Hepatocyte (in vitro differentiated cells): ENCODE results near the gene DDC. TPM values are rescaled to one million over a fixed set of nuclear protein-coding genes. Genes with fewer than 3 reads are reported as not detected.

ENCODE experiments used
- DNase-seq: peaks from one replicate; pipeline ENCODE4 v3.0.0-alpha.2; 2016; ENCODE audit warnings: low spot score
- H2AFZ ChIP-seq: fragments of 200-600 bp; sonication (generic); 2 replicates; pipeline ENCODE4 v1.6.0; 2016; ENCODE audit warnings: antibody characterized with exemption, mild to moderate bottlenecking
- H3K27ac ChIP-seq: fragments of 200-600 bp; sonication (generic); 2 replicates; pipeline ENCODE4 v1.5.1; 2016; ENCODE audit warnings: mild to moderate bottlenecking
- H3K27me3 ChIP-seq: fragments of 200-600 bp; sonication (generic); 2 replicates; pipeline ENCODE4 v1.6.1; 2016
- H3K36me3 ChIP-seq: fragments of 200-600 bp; sonication (generic); replicated peaks from 2 replicates; pipeline ENCODE4 v1.5.1; 2016; ENCODE audit warnings: low read depth; ENCODE audit not compliant: insufficient read depth
- H3K4me1 ChIP-seq: fragments of 200-600 bp; sonication (generic); 2 replicates; pipeline ENCODE4 v1.5.1; 2016; ENCODE audit warnings: mild to moderate bottlenecking, moderate library complexity; ENCODE audit not compliant: insufficient read depth
- H3K4me2 ChIP-seq: fragments of 200-600 bp; sonication (generic); 2 replicates; pipeline ENCODE4 v1.6.0; 2016
- H3K4me3 ChIP-seq: fragments of 200-600 bp; sonication (generic); 2 replicates; pipeline ENCODE4 v1.5.1; 2016; ENCODE audit warnings: mild to moderate bottlenecking
- H3K79me2 ChIP-seq: fragments of 200-600 bp; sonication (generic); 2 replicates; pipeline ENCODE4 v1.6.0; 2017; ENCODE audit warnings: mild to moderate bottlenecking
- H3K9me2 ChIP-seq: fragments of 200-600 bp; sonication (generic); replicated peaks from 2 replicates; pipeline ENCODE4 v1.6.0; 2017; ENCODE audit warnings: mild to moderate bottlenecking; ENCODE audit not compliant: insufficient read depth
- H3K9me3 ChIP-seq: fragments of 200-600 bp; sonication (generic); 2 replicates; pipeline ENCODE4 v1.5.1; 2016; ENCODE audit warnings: low read depth, mild to moderate bottlenecking
- H4K20me1 ChIP-seq: fragments of 200-600 bp; sonication (generic); 2 replicates; pipeline ENCODE4 v1.6.0; 2016; ENCODE audit warnings: mild to moderate bottlenecking; ENCODE audit not compliant: insufficient read depth, poor library complexity, severe bottlenecking
- CTCF ChIP-seq: fragments of 200-600 bp; sonication (generic); IDR thresholded peaks from 2 replicates; pipeline ENCODE4 v1.5.1; 2016; ENCODE audit warnings: antibody characterized with exemption, mild to moderate bottlenecking; ENCODE audit not compliant: poor library complexity
- EZH2 ChIP-seq: fragments of 200-600 bp; sonication (generic); IDR thresholded peaks from 2 replicates; pipeline ENCODE4 v1.6.1; 2016; ENCODE audit warnings: antibody characterized with exemption, mild to moderate bottlenecking, borderline replicate concordance
- EZH2phosphoT487 ChIP-seq: fragments of 200-600 bp; sonication (generic); IDR thresholded peaks from one replicate; pipeline ENCODE4 v1.6.1; 2018; ENCODE audit warnings: antibody characterized with exemption, mild to moderate bottlenecking, low read depth, moderate library complexity; ENCODE audit not compliant: unreplicated experiment, severe bottlenecking
- WGBS: methylation state at CpG from one replicate; pipeline ENCODE4 v1.1.6; 2016; ENCODE audit warnings: low lambda C conversion rate; ENCODE audit errors: missing lambda C conversion rate; 5-methylcytosine and 5-hydroxymethylcytosine counted together
- polyA plus RNA-seq: library from polyadenylated mRNA; unstranded; fragments of >200 nt; fragmentation: Nextera tagmentation; extraction: Ambion mirVana; gene quantifications from 2 replicates; pipeline ENCODE4 v1.2.1, GENCODE V29; 2016
- total RNA-seq: library from RNA; depleted of rRNA; stranded (reverse); fragments of >200 nt; gene quantifications from 2 replicates; pipeline ENCODE4 v1.2.3, GENCODE V29; 2014

Gene DDC
- total and polyA plus RNA-seq, 2 experiments from 2014 or later: 42.4 to 56.1 TPM

GRCh38 chr7:50431722-50432305 is 133.4 kb downstream of the DDC start:
- no peaks in the 10 kb centered on the region for H3K9me2 ChIP-seq
- DNase-seq: no peak

GRCh38 chr7:50431316-50431715 is 133.9 kb downstream of the DDC start:
- Histone ChIP-seq H3K9me2 (no peaks in the 10 kb centered on the region), H3K4me1 (peaks cover 5% of the 10 kb centered on the region), H3K79me2 (no peaks in the 10 kb centered on the region), H3K27ac (no peak overlapping the region), H3K27me3 (no peaks in the 10 kb centered on the region), H3K4me2 (no peak overlapping the region), H3K36me3 (no peaks in the 10 kb centered on the region), H4K20me1 (no peaks in the 10 kb centered on the region), H3K9me3 (no peaks in the 10 kb centered on the region), H2AFZ (no peak overlapping the region), H3K4me3 (no peak overlapping the region)
- no peak for TF ChIP-seq CTCF
- TF ChIP-seq EZH2phosphoT487: no peak
- no peak for TF ChIP-seq EZH2
- WGBS: 79% methylated on average over 2 of the region's 2 CpGs
- DNase-seq: no peak

More at GRCh38 chr7:50431722-50432305, 133.4 kb downstream of the DDC start:
- no peaks in the 10 kb centered on the region for H4K20me1 ChIP-seq
- no peaks in the 10 kb centered on the region for H3K27me3 ChIP-seq
- no peak overlapping the region for H2AFZ ChIP-seq
- no peak for TF ChIP-seq CTCF
- TF ChIP-seq EZH2: no peak
- TF ChIP-seq EZH2phosphoT487: no peak
- no peaks in the 10 kb centered on the region for H3K79me2 ChIP-seq
- H3K36me3 ChIP-seq: no peaks in the 10 kb centered on the region
- WGBS: 68% methylated on average over 4 of the region's 4 CpGs
- no peak overlapping the region for H3K4me3 ChIP-seq
- H3K9me3 ChIP-seq: no peaks in the 10 kb centered on the region
- H3K27ac ChIP-seq: no peak overlapping the region
- H3K4me1 ChIP-seq: peaks cover 5% of the 10 kb centered on the region
- H3K4me2 ChIP-seq: no peak overlapping the region

- Histone ChIP-seq H3K4me2 (no peak overlapping the region), H3K9me2 (no peaks in the 10 kb centered on the region), H3K4me3 (no peak overlapping the region), H4K20me1 (no peaks in the 10 kb centered on the region), H2AFZ (no peak overlapping the region), H3K79me2 (no peaks in the 10 kb centered on the region), H3K9me3 (no peaks in the 10 kb centered on the region), H3K27ac (no peak overlapping the region), H3K27me3 (no peaks in the 10 kb centered on the region), H3K4me1 (peaks cover 8% of the 10 kb centered on the region), H3K36me3 (no peaks in the 10 kb centered on the region)
- no peak for TF ChIP-seq EZH2
- TF ChIP-seq EZH2phosphoT487: no peak
- no peak for TF ChIP-seq CTCF
- WGBS: 83% methylated on average over 3 of the region's 3 CpGs
- no peak for DNase-seq
Measured at GRCh38 chr7:50428911-50429310, 136.3 kb downstream of the DDC start.

GRCh38 chr7:50427518-50427917 is 137.7 kb downstream of the DDC start:
- H3K79me2 ChIP-seq: no peaks in the 10 kb centered on the region
- DNase-seq: no peak
- no peaks in the 10 kb centered on the region for H3K36me3 ChIP-seq
- no peaks in the 10 kb centered on the region for H3K9me3 ChIP-seq
- WGBS: 78% methylated on average over 2 of the region's 2 CpGs
- H3K9me2 ChIP-seq: no peaks in the 10 kb centered on the region
- no peaks in the 10 kb centered on the region for H3K27me3 ChIP-seq
- H3K4me3 ChIP-seq: no peak overlapping the region
- peak overlapping the region; percentile 62 for H3K4me2 ChIP-seq
- H3K27ac ChIP-seq: peak overlapping the region; percentile 79
- no peaks in the 10 kb centered on the region for H4K20me1 ChIP-seq
- no peak for TF ChIP-seq EZH2
- no peak for TF ChIP-seq EZH2phosphoT487
- no peak for TF ChIP-seq CTCF
- H3K4me1 ChIP-seq: peaks cover 8% of the 10 kb centered on the region
- H2AFZ ChIP-seq: no peak overlapping the region
